HG03196 (cell line): ENCODE results near the gene ZCCHC24.
A peak's percentile ranks its signal among the peaks of the same experiment; 100 is the strongest.

ENCODE experiments used
- ATAC-seq: cut with Tn5 transposase; IDR thresholded peaks from one replicate; pipeline ENCODE4 v1.9.1; 2021; ENCODE audit not compliant: unreplicated experiment

The ZCCHC24 gene

GRCh38 chr10:79431891-79432831, 13.3 kb downstream of the ZCCHC24 start:
- ATAC-seq: no peak

- ATAC-seq: no peak
Measured at GRCh38 chr10:79431428-79431827, 14.0 kb downstream of the ZCCHC24 start.

GRCh38 chr10:79430936-79431335, 14.5 kb downstream of the ZCCHC24 start:
- no peak for ATAC-seq

GRCh38 chr10:79430325-79430905, 15.0 kb downstream of the ZCCHC24 start:
- ATAC-seq: no peak

- ATAC-seq: no peak
Measured at GRCh38 chr10:79429751-79430150, 15.7 kb downstream of the ZCCHC24 start.

- ATAC-seq: no peak
Measured at GRCh38 chr10:79427965-79428364, 17.5 kb downstream of the ZCCHC24 start.

- ATAC-seq: no peak
Measured at GRCh38 chr10:79425074-79425532, 20.3 kb downstream of the ZCCHC24 start.

GRCh38 chr10:79424221-79425073, 21.0 kb downstream of the ZCCHC24 start:
- no peak for ATAC-seq

GRCh38 chr10:79422178-79422892, 23.1 kb downstream of the ZCCHC24 start:
- no peak for ATAC-seq

GRCh38 chr10:79420974-79421688, 24.3 kb downstream of the ZCCHC24 start:
- ATAC-seq: no peak

GRCh38 chr10:79418886-79419595, 26.4 kb downstream of the ZCCHC24 start:
- ATAC-seq: no peak

- ATAC-seq: no peak
Measured at GRCh38 chr10:79418274-79418673, 27.1 kb downstream of the ZCCHC24 start.

GRCh38 chr10:79417731-79418130, 27.7 kb downstream of the ZCCHC24 start:
- ATAC-seq: no peak

- no peak for ATAC-seq
Measured at GRCh38 chr10:79417266-79417665, 28.2 kb downstream of the ZCCHC24 start.

- no peak for ATAC-seq
Measured at GRCh38 chr10:79416578-79417255, 28.7 kb downstream of the ZCCHC24 start.

- no peak for ATAC-seq
Measured at GRCh38 chr10:79415736-79416577, 29.5 kb downstream of the ZCCHC24 start.

GRCh38 chr10:79414714-79415113, 30.7 kb downstream of the ZCCHC24 start:
- ATAC-seq: no peak

GRCh38 chr10:79413196-79413595, 32.2 kb downstream of the ZCCHC24 start:
- peak; percentile 53 for ATAC-seq
